ENCODE results near the gene DLGAP1.

Gene DLGAP1

DNA sequence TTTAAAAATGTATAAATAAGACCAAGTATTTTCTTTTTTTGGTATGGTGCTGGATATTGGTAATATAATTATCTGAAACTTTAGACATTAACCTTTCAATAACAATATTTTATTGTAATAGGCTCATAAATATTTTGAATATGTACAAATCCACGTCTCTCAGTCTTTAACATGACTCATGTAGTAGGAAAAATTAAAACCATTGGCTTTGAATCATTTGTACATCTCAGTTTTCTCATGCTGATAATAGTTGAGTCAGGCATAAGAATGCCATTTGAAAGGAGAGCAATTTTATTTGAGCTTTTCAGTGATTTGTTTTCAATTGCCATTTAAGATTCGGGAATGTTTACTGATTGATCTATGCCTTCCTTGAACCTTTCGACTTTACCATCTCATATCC is 640.3 kb downstream of the DLGAP1 start:
- Histone ChIP-seq H2BK5ac (ENCODE audit: low read length) (no peak overlapping the region), H2BK12ac (ENCODE audit: low read length) (no peak overlapping the region), H3K4ac (ENCODE audit: low read length) (no peak overlapping the region), H3K79me1 (ENCODE audit: low read depth, low read length) (no peaks in the 10 kb centered on the region), H4K91ac (ENCODE audit: low read depth, low read length, poor library complexity) (no peak overlapping the region), H3K18ac (ENCODE audit: low read length) (no peak overlapping the region), H2BK120ac (ENCODE audit: low read depth, low read length) (no peak overlapping the region), H3K4me2 (ENCODE audit: insufficient read depth, low read length, poor library complexity, severe bottlenecking) (no peak overlapping the region), H3K9ac (ENCODE audit: low read depth, low read length, poor library complexity) (no peak overlapping the region), H2AK5ac (ENCODE audit: low read depth, low read length) (no peak overlapping the region), H2AFZ (ENCODE audit: low read length) (no peak overlapping the region), H3K27me3 (ENCODE audit: control insufficient read depth in 3 of 3, insufficient read depth in 3 of 3, low read depth in 1 of 3, low read length in 3 of 3) (no peaks in the 10 kb centered on the region), H4K8ac (ENCODE audit: low read depth, low read length) (no peak overlapping the region), H3K4me3 (ENCODE audit: low read length in 2 of 2) (no peak overlapping the region), H3K36me3 (replicated peaks in 1 of 2; ENCODE audit: control insufficient read depth in 2 of 2, insufficient read depth in 2 of 2, low read length in 2 of 2) (no peaks in the 10 kb centered on the region), H3K4me1 (ENCODE audit: control insufficient read depth in 2 of 2, insufficient read depth in 1 of 2, low read depth in 1 of 2, low read length in 2 of 2) (peaks cover 0 to 4% of the 10 kb centered on the region in 2 donors), H3K23ac (ENCODE audit: low read depth, low read length, poor library complexity) (no peak overlapping the region), H3K14ac (ENCODE audit: low read length) (no peak overlapping the region), H3K27ac (replicated peaks; ENCODE audit: low read length) (no peak overlapping the region), H3K9me3 (replicated peaks in 1 of 2; ENCODE audit: control insufficient read depth in 2 of 2, insufficient read depth in 1 of 2, low read depth in 1 of 2, low read length in 2 of 2) (peaks cover 0 to 2% of the 10 kb centered on the region in 2 donors), H2BK15ac (ENCODE audit: low read length) (no peak overlapping the region)
- no CpG with 5 or more reads among the region's 3 CpGs for WGBS, 2 donors (ENCODE audit: extremely low coverage in 2 of 2, insufficient read length in 2 of 2, insufficient replicate concordance in 1 of 2)
- DNase-seq (ENCODE audit: low spot score), result no peak

DNA sequence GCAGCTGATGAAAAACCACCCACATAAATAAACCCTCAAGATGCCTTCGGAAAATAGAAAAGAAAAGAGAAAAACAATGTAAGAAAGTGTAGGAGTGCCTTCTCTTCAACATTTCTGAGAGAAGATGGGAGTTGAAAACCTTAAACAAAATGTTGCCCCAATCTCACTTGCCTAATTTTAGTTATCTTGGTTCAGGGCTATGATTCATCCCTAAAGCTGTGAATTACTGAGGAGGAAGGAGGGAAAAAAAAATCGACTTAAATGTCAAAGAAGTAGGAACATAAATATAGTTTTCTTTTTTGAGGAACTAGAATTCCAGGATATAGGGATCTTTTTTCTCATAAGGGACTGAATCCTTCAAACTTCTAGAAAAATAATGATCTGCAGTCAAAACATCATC is 644.8 kb downstream of the DLGAP1 start:
- H3K27me3 ChIP-seq (ENCODE audit: control insufficient read depth in 3 of 3, insufficient read depth in 3 of 3, low read depth in 1 of 3, low read length in 3 of 3), result no peaks in the 10 kb centered on the region
- no peak overlapping the region for H2BK120ac ChIP-seq (ENCODE audit: low read depth, low read length)
- H2AFZ ChIP-seq (ENCODE audit: low read length), result no peak overlapping the region
- WGBS, 2 donors (ENCODE audit: extremely low coverage in 2 of 2, insufficient read length in 2 of 2, insufficient replicate concordance in 1 of 2), result no CpG with 5 or more reads among the region's 2 CpGs
- H2AK5ac ChIP-seq (ENCODE audit: low read depth, low read length), result no peak overlapping the region
- H3K14ac ChIP-seq (ENCODE audit: low read length), result no peak overlapping the region
- H2BK5ac ChIP-seq (ENCODE audit: low read length), result no peak overlapping the region
- H2BK15ac ChIP-seq (ENCODE audit: low read length), result no peak overlapping the region
- no peak overlapping the region for H2BK12ac ChIP-seq (ENCODE audit: low read length)
- H3K79me1 ChIP-seq (ENCODE audit: low read depth, low read length), result no peaks in the 10 kb centered on the region
- no peaks in the 10 kb centered on the region for H3K36me3 ChIP-seq (replicated peaks in 1 of 2; ENCODE audit: control insufficient read depth in 2 of 2, insufficient read depth in 2 of 2, low read length in 2 of 2)
- H3K4me2 ChIP-seq (ENCODE audit: insufficient read depth, low read length, poor library complexity, severe bottlenecking), result no peak overlapping the region
- H3K9ac ChIP-seq (ENCODE audit: low read depth, low read length, poor library complexity), result no peak overlapping the region
- no peak overlapping the region for H3K4ac ChIP-seq (ENCODE audit: low read length)
- H3K9me3 ChIP-seq (replicated peaks in 1 of 2; ENCODE audit: control insufficient read depth in 2 of 2, insufficient read depth in 1 of 2, low read depth in 1 of 2, low read length in 2 of 2), result peaks cover 0 to 2% of the 10 kb centered on the region in 2 donors
- DNase-seq (ENCODE audit: low spot score), result no peak
- no peak overlapping the region for H3K18ac ChIP-seq (ENCODE audit: low read length)
- H4K91ac ChIP-seq (ENCODE audit: low read depth, low read length, poor library complexity), result no peak overlapping the region
- no peak overlapping the region for H4K8ac ChIP-seq (ENCODE audit: low read depth, low read length)
- H3K4me3 ChIP-seq (ENCODE audit: low read length in 2 of 2), result no peak overlapping the region
- no peak overlapping the region for H3K27ac ChIP-seq (replicated peaks; ENCODE audit: low read length)
- H3K4me1 ChIP-seq (ENCODE audit: control insufficient read depth in 2 of 2, insufficient read depth in 1 of 2, low read depth in 1 of 2, low read length in 2 of 2), result peaks cover 0 to 6% of the 10 kb centered on the region in 2 donors
- H3K23ac ChIP-seq (ENCODE audit: low read depth, low read length, poor library complexity), result no peak overlapping the region

DNA sequence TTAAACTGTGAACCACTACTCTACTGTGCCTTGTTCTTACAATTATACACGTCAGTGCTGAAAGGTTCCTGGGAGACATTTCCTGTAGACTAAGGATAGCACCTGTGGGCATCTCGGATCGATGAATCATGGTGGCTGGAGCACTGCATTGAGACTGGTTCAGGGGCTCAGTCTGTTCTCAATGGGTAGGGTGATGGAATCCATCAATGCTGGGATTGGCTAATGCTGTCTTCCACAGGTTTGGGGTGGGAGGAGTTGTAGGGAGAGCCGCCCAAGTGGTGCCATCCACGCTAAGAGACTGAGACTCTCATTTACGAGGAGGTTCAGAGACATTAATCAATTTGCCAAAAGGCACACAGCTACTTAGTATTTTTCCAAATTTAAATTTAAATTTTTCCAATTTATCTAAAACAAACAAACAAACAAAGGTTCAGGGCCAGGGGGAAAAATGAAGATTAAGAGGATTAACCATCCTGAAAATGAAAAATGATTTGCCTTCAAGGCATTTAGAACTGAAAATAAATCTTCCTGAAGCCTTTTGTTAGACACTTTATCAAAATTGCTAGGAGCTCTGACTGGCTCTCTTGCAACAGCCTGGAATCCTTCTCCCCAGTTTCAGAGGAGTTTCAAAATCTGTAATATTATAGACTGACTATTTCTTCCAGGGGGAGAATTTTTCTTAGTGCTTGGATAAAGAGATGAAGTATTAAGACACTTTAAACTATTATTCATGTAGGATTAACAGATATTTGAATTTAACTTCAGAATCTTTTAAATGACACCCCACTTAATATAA is 645.9 kb downstream of the DLGAP1 start:
- peaks cover 0 to 2% of the 10 kb centered on the region in 2 donors for H3K9me3 ChIP-seq (replicated peaks in 1 of 2; ENCODE audit: control insufficient read depth in 2 of 2, insufficient read depth in 1 of 2, low read depth in 1 of 2, low read length in 2 of 2)
- no peak for DNase-seq (ENCODE audit: low spot score)
- no peak overlapping the region for H4K91ac ChIP-seq (ENCODE audit: low read depth, low read length, poor library complexity)
- H3K4me3 ChIP-seq (ENCODE audit: low read length in 2 of 2), result no peak overlapping the region
- H3K9ac ChIP-seq (ENCODE audit: low read depth, low read length, poor library complexity), result no peak overlapping the region
- H2BK5ac ChIP-seq (ENCODE audit: low read length), result no peak overlapping the region
- no peaks in the 10 kb centered on the region for H3K79me1 ChIP-seq (ENCODE audit: low read depth, low read length)
- H3K14ac ChIP-seq (ENCODE audit: low read length), result no peak overlapping the region
- H3K4me2 ChIP-seq (ENCODE audit: insufficient read depth, low read length, poor library complexity, severe bottlenecking), result no peak overlapping the region
- no CpG with 5 or more reads among the region's 6 CpGs for WGBS, 2 donors (ENCODE audit: extremely low coverage in 2 of 2, insufficient read length in 2 of 2, insufficient replicate concordance in 1 of 2)
- H2BK15ac ChIP-seq (ENCODE audit: low read length), result no peak overlapping the region
- no peaks in the 10 kb centered on the region for H3K36me3 ChIP-seq (replicated peaks in 1 of 2; ENCODE audit: control insufficient read depth in 2 of 2, insufficient read depth in 2 of 2, low read length in 2 of 2)
- no peak overlapping the region for H2AK5ac ChIP-seq (ENCODE audit: low read depth, low read length)
- H2BK12ac ChIP-seq (ENCODE audit: low read length), result no peak overlapping the region
- H3K27me3 ChIP-seq (ENCODE audit: control insufficient read depth in 3 of 3, insufficient read depth in 3 of 3, low read depth in 1 of 3, low read length in 3 of 3), result no peaks in the 10 kb centered on the region
- H4K8ac ChIP-seq (ENCODE audit: low read depth, low read length), result no peak overlapping the region
- no peak overlapping the region for H3K4ac ChIP-seq (ENCODE audit: low read length)
- peaks cover 0 to 9% of the 10 kb centered on the region in 2 donors for H3K4me1 ChIP-seq (ENCODE audit: control insufficient read depth in 2 of 2, insufficient read depth in 1 of 2, low read depth in 1 of 2, low read length in 2 of 2)
- H2BK120ac ChIP-seq (ENCODE audit: low read depth, low read length), result no peak overlapping the region
- no peak overlapping the region for H3K27ac ChIP-seq (replicated peaks; ENCODE audit: low read length)
- H3K18ac ChIP-seq (ENCODE audit: low read length), result no peak overlapping the region
- H2AFZ ChIP-seq (ENCODE audit: low read length), result no peak overlapping the region
- H3K23ac ChIP-seq (ENCODE audit: low read depth, low read length, poor library complexity), result no peak overlapping the region

DNA sequence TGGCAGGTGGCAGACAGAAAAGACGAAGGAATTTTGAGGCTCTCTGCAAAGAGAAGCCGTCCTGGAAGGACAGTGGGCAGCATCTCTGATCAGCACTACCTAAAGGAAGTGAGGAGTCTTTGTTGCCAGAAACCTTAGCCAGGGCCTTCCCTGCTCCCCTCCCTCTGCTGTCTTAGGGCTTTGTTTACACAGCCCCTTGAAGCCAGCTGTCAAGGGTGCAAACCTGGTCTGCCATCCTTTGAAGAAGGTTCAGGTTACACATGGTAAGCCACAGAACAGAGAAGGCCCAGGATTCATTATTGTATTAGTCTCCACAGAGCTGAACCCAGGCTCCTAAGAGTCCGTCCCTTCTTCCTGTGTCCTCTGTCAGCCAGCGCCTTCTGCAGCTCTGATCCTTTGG is 648.5 kb downstream of the DLGAP1 start:
- Histone ChIP-seq H3K4me2 (ENCODE audit: insufficient read depth, low read length, poor library complexity, severe bottlenecking) (no peak overlapping the region), H3K18ac (ENCODE audit: low read length) (no peak overlapping the region), H2BK5ac (ENCODE audit: low read length) (no peak overlapping the region), H3K27ac (replicated peaks; ENCODE audit: low read length) (no peak overlapping the region), H2AK5ac (ENCODE audit: low read depth, low read length) (no peak overlapping the region), H3K79me1 (ENCODE audit: low read depth, low read length) (no peaks in the 10 kb centered on the region), H4K91ac (ENCODE audit: low read depth, low read length, poor library complexity) (no peak overlapping the region), H3K36me3 (replicated peaks in 1 of 2; ENCODE audit: control insufficient read depth in 2 of 2, insufficient read depth in 2 of 2, low read length in 2 of 2) (no peaks in the 10 kb centered on the region), H2BK12ac (ENCODE audit: low read length) (no peak overlapping the region), H2BK15ac (ENCODE audit: low read length) (no peak overlapping the region), H3K4ac (ENCODE audit: low read length) (no peak overlapping the region), H3K27me3 (ENCODE audit: control insufficient read depth in 3 of 3, insufficient read depth in 3 of 3, low read depth in 1 of 3, low read length in 3 of 3) (no peaks in the 10 kb centered on the region), H3K4me3 (ENCODE audit: low read length in 2 of 2) (no peak overlapping the region), H3K4me1 (ENCODE audit: control insufficient read depth in 2 of 2, insufficient read depth in 1 of 2, low read depth in 1 of 2, low read length in 2 of 2) (peaks cover 0 to 9% of the 10 kb centered on the region in 2 donors), H3K14ac (ENCODE audit: low read length) (no peak overlapping the region), H2BK120ac (ENCODE audit: low read depth, low read length) (no peak overlapping the region), H3K9me3 (replicated peaks in 1 of 2; ENCODE audit: control insufficient read depth in 2 of 2, insufficient read depth in 1 of 2, low read depth in 1 of 2, low read length in 2 of 2) (no peaks in the 10 kb centered on the region), H3K23ac (ENCODE audit: low read depth, low read length, poor library complexity) (no peak overlapping the region), H4K8ac (ENCODE audit: low read depth, low read length) (no peak overlapping the region), H2AFZ (ENCODE audit: low read length) (no peak overlapping the region), H3K9ac (ENCODE audit: low read depth, low read length, poor library complexity) (no peak overlapping the region)
- WGBS, 2 donors (ENCODE audit: extremely low coverage in 2 of 2, insufficient read length in 2 of 2, insufficient replicate concordance in 1 of 2), result no CpG with 5 or more reads among the region's 4 CpGs
- no peak for DNase-seq (ENCODE audit: low spot score)

All from neuronal stem cell (in vitro differentiated cells).